Spleen (tissue), 11 donors: ENCODE measurements around the gene KRTAP4-11. TPM values are rescaled to one million over a fixed set of nuclear protein-coding genes. Genes with fewer than 3 reads are reported as not detected.
"Not testable (repeated sequence)": the region's sequence is repeated elsewhere in the genome, so short reads cannot be mapped to it uniquely, and the experiment has no call there.

ENCODE experiments used
- DNase-seq: peaks from one replicate; pipeline ENCODE4 v3.0.0-alpha.2; 2020
- H3K27ac ChIP-seq, 8 donors: fragments of 200-600 bp; sonication (generic) in 7 of 8; 1 replicate in 4 of 8; 2 replicates in 4 of 8; pipeline versions ENCODE4 v1.5.0 to v1.8.0; 2016 to 2021; ENCODE audit warnings: inconsistent platforms in 4 of 8, mild to moderate bottlenecking in 4 of 8, moderate library complexity in 1 of 8
- H3K27me3 ChIP-seq, 7 donors: fragments of 200-600 bp; sonication (generic) in 6 of 7; replicated peaks in 1 of 7; 1 replicate in 4 of 7; 2 replicates in 3 of 7; pipeline versions ENCODE4 v1.5.0 to v1.8.0; 2016 to 2021; ENCODE audit warnings: inconsistent platforms in 3 of 7, mild to moderate bottlenecking in 1 of 7
- H3K36me3 ChIP-seq, 6 donors: fragments of 200-600 bp; sonication (generic) in 5 of 6; 1 replicate in 4 of 6; 2 replicates in 2 of 6; pipeline versions ENCODE4 v1.5.0 to v1.8.0; 2016 to 2021; ENCODE audit warnings: inconsistent platforms in 2 of 6
- H3K4me1 ChIP-seq, 6 donors: fragments of 200-600 bp; sonication (generic) in 5 of 6; 1 replicate in 3 of 6; 2 replicates in 3 of 6; pipeline versions ENCODE4 v1.5.0 to v1.8.0; 2016 to 2021; ENCODE audit warnings: inconsistent platforms in 3 of 6
- H3K4me3 ChIP-seq, 8 donors: fragments of 200-600 bp; sonication (generic) in 7 of 8; 1 replicate in 4 of 8; 2 replicates in 4 of 8; pipeline versions ENCODE4 v1.5.0 to v1.8.0; 2016 to 2021; ENCODE audit warnings: inconsistent platforms in 4 of 8, mild to moderate bottlenecking in 4 of 8, moderate library complexity in 2 of 8
- H3K9me3 ChIP-seq, 8 donors: fragments of 200-600 bp; sonication (generic) in 7 of 8; 1 replicate in 4 of 8; 2 replicates in 4 of 8; pipeline versions ENCODE4 v1.5.0 to v1.8.0; 2016 to 2021; ENCODE audit warnings: inconsistent platforms in 4 of 8
- POLR2A ChIP-seq, 3 donors: fragments of 450-650 bp; IDR thresholded peaks; one replicate each; pipeline ENCODE4 v1.5.1; 2017; ENCODE audit warnings: antibody characterized with exemption in 3 of 3, mild to moderate bottlenecking in 1 of 3
- POLR2AphosphoS5 ChIP-seq, 3 donors: sonication (generic); formaldehyde crosslinking; IDR thresholded peaks; one replicate each; pipeline ENCODE4 v1.5.1; 2017; ENCODE audit warnings: antibody characterized with exemption in 3 of 3
- WGBS, 5 donors: extraction: QIAGEN DNeasy Blood & Tissue Kit in 3 of 5; methylation state at CpG; one replicate each; pipeline versions ENCODE4 v1.1.5 to v1.1.7; 2013 to 2018; 5-methylcytosine and 5-hydroxymethylcytosine counted together
- intact Hi-C: fragments of 100-400 bp; cut with DNase I; formaldehyde crosslinking; loops from one replicate; pipeline ENCODE4 v1.15.0; 2023; ENCODE audit warnings: low total_unique reads
- polyA plus RNA-seq, 3 donors: library from polyadenylated mRNA; stranded (reverse); fragments of 200-250 nt; gene quantifications; one replicate each; pipeline ENCODE4 v1.2.1, GENCODE V29; 2013
- total RNA-seq, 7 donors: library from RNA; depleted of rRNA in 3 of 7; stranded (reverse); fragments of >200 nt in 3 of 7; fragmentation: NEBNext Ultra II Directional in 4 of 7; extraction: Animal tissue kit (Norgen Biotek cat#: 25700) in 4 of 7; gene quantifications; one replicate each; pipeline versions ENCODE4 v1.1.0 to v1.2.1, GENCODE V29; 2016 to 2021
- TF ChIP-seq, protein P1 (sequence below), 11 experiments: fragments of 200-600 bp in 7 of 11; fragments of 450-650 bp in 4 of 11; sonication (generic) in 4 of 11; IDR thresholded peaks in 8 of 11; conservative IDR thresholded peaks in 3 of 11; 1 replicate in 7 of 11; 2 replicates in 4 of 11; pipeline versions ENCODE4 v1.4.0 to v1.8.0; 2016 to 2021; ENCODE audit warnings: antibody characterized with exemption in 11 of 11, inconsistent platforms in 4 of 11, mild to moderate bottlenecking in 1 of 11
- donor health status: healthy with polysubstance abuse.
- donor health status: DM: no; HTN: no; CAD: no; lungs with moderate emphysema.
- donor health status: DM: no; HTN: no; CAD: no.
- donor health status: Bipolar disorder and iron deficiency.
- donor health status: healthy.
- donor health status: DM: no; HTN: no; CAD: no.
- donor health status: DM: yes; HTN: yes; CAD: no.

KRTAP4-11 gene
- total and polyA plus RNA-seq, 10 donors: not detected

DNA sequence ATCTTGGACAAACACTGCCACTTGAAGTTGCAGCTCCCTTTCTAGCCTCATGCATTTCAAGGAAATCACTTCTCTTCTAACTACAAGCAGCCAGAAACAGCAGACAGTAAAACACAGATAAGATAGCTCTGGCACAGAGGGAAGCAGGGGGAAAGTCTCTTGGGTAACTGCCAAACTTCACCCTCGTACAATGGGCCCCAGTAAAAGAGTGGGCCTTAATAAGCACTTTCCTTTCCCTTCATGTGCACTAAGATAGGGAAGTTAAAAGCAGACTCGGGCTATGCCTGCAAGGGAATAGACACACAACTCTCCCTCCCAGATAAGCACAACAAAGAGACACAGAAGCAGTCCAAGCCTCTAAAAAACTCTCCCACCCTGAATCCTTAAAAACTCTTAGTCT, 35.7 kb upstream of the KRTAP4-11 start:
- WGBS, 5 donors: 7 to 18% (median 14%) methylated on average over 2 of the region's 2 CpGs
- intact Hi-C loops: no loop called here

DNA sequence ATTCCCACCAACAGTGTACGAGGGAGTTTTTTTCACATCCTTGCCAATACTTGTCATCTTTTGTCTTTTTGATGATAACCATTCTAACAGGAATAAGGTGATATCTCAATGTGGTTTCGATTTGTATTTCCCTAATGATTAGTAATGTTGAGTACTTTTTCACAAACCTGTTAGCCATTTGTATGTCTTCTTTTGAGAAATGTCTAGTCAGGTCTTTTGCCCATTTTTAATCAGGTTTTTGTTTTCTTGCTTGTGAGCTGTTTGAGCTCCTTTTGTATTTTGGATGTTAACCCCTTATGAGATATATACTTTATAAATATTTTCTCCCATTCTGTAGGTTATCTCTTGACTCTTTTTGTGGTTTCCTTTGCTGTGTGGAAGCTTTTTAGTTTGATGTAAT, 33.4 kb upstream of the KRTAP4-11 start:
- 78 to 90% (median 88%) methylated on average over 2 of the region's 2 CpGs for WGBS, 5 donors
- Histone ChIP-seq H3K27me3 (peaks cover 0 to 4% (median 0%) of the 10 kb centered on the region in 7 donors), H3K4me3 (no peak overlapping the region), H3K4me1 (no peaks in the 10 kb centered on the region), H3K27ac (no peak overlapping the region), H3K9me3 (no peaks in the 10 kb centered on the region), H3K36me3 (no peaks in the 10 kb centered on the region)
- no peak for DNase-seq
- intact Hi-C loops: no loop called here
- TF ChIP-seq, protein P1, sequence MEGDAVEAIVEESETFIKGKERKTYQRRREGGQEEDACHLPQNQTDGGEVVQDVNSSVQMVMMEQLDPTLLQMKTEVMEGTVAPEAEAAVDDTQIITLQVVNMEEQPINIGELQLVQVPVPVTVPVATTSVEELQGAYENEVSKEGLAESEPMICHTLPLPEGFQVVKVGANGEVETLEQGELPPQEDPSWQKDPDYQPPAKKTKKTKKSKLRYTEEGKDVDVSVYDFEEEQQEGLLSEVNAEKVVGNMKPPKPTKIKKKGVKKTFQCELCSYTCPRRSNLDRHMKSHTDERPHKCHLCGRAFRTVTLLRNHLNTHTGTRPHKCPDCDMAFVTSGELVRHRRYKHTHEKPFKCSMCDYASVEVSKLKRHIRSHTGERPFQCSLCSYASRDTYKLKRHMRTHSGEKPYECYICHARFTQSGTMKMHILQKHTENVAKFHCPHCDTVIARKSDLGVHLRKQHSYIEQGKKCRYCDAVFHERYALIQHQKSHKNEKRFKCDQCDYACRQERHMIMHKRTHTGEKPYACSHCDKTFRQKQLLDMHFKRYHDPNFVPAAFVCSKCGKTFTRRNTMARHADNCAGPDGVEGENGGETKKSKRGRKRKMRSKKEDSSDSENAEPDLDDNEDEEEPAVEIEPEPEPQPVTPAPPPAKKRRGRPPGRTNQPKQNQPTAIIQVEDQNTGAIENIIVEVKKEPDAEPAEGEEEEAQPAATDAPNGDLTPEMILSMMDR (IDR thresholded peaks at IDR 0.05 in 8 of 11, conservative IDR thresholded peaks at IDR 0.05 in 3 of 11): no peak
- TF ChIP-seq POLR2A (IDR thresholded peaks at IDR 0.05): no peak
- TF ChIP-seq POLR2AphosphoS5 (IDR thresholded peaks at IDR 0.05): no peak

More for the DNA sequence above, 35.7 kb upstream of the KRTAP4-11 start:
- H3K27ac ChIP-seq: no peak overlapping the region
- H3K36me3 ChIP-seq: no peaks in the 10 kb centered on the region
- TF ChIP-seq POLR2A (IDR thresholded peaks at IDR 0.05) (no peak), POLR2AphosphoS5 (IDR thresholded peaks at IDR 0.05) (no peak)
- TF ChIP-seq, protein P1 (IDR thresholded peaks at IDR 0.05 in 8 of 11, conservative IDR thresholded peaks at IDR 0.05 in 3 of 11): no peak
- H3K4me1 ChIP-seq: no peaks in the 10 kb centered on the region
- no peaks in the 10 kb centered on the region for H3K9me3 ChIP-seq
- H3K4me3 ChIP-seq: no peak overlapping the region
- peaks cover 0 to 14% (median 0%) of the 10 kb centered on the region in 7 donors for H3K27me3 ChIP-seq
- no peak for DNase-seq

DNA sequence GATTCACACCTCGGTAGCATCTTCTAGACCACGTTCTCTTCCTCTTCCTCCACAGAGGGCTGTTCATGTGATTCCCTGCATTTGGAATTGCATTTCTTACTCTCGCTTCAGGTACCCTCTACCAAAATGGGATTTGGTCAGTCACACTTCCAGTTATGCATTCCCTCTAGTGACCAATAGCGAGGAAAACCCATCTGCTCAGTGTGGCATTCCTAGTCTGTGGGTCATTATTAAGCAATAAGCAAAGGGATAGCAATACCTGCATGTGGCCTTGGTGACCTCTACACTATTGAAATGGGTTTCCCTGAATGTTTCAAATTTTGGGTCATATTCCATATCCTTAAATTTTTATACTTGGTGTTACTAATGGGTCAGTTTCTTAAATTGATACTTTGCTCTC, 31.9 kb upstream of the KRTAP4-11 start:
- H3K36me3 ChIP-seq: no peaks in the 10 kb centered on the region
- no peak overlapping the region for H3K4me3 ChIP-seq
- H3K4me1 ChIP-seq: no peaks in the 10 kb centered on the region
- H3K9me3 ChIP-seq: no peaks in the 10 kb centered on the region
- intact Hi-C loops: no loop called here
- no peak overlapping the region for H3K27ac ChIP-seq
- DNase-seq: no peak
- WGBS, 5 donors: 83 to 92% (median 83%) methylated on average over 4 of the region's 4 CpGs
- no peak for TF ChIP-seq POLR2A (IDR thresholded peaks at IDR 0.05)
- no peak for TF ChIP-seq POLR2AphosphoS5 (IDR thresholded peaks at IDR 0.05)
- TF ChIP-seq, protein P1 (IDR thresholded peaks at IDR 0.05 in 8 of 11, conservative IDR thresholded peaks at IDR 0.05 in 3 of 11): no peak
- H3K27me3 ChIP-seq: peaks cover 0 to 4% (median 0%) of the 10 kb centered on the region in 7 donors

DNA sequence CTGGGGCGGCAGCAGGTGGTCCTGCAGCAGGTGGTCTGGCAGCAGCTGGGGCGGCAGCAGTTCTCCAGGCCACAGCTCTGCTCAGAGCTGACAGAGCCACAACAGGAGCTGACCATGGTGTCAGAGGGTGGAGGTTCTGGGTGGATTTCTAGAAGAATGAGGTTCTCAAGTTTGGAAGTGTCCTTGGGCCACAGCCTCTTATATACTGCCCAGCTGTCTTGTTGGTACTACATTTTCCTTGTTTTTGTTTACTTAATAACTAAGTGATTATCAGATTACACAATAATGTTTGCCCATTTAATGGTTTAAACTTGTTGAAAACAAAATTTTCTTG, 31.4 kb upstream of the KRTAP4-11 start, which contains the start of gene KRTAP4-5:
TSS of gene KRTAP4-5 (minus strand) at position 174 of the 334 bp plus-strand sequence. CDS start at position 116, 58 bp downstream.
- intact Hi-C loops: no loop called here
- Histone ChIP-seq H3K4me1 (no peaks in the 10 kb centered on the region), H3K27me3 (peaks cover 0 to 4% (median 0%) of the 10 kb centered on the region in 7 donors), H3K4me3 (no peak within 1 kb of the TSS), H3K9me3 (peaks cover 0 to 2% (median 0%) of the 10 kb centered on the region in 8 donors), H3K36me3 (no peaks in the 10 kb centered on the region), H3K27ac (no peak within 1 kb of the TSS)
- no peak for TF ChIP-seq POLR2A (IDR thresholded peaks at IDR 0.05)
- no peak for TF ChIP-seq POLR2AphosphoS5 (IDR thresholded peaks at IDR 0.05)
- TF ChIP-seq, protein P1 (IDR thresholded peaks at IDR 0.05 in 8 of 11, conservative IDR thresholded peaks at IDR 0.05 in 3 of 11): no peak
- no peak for DNase-seq
- 30 to 64% (median 61%) methylated on average over 2 of the region's 2 CpGs for WGBS, 5 donors

DNA sequence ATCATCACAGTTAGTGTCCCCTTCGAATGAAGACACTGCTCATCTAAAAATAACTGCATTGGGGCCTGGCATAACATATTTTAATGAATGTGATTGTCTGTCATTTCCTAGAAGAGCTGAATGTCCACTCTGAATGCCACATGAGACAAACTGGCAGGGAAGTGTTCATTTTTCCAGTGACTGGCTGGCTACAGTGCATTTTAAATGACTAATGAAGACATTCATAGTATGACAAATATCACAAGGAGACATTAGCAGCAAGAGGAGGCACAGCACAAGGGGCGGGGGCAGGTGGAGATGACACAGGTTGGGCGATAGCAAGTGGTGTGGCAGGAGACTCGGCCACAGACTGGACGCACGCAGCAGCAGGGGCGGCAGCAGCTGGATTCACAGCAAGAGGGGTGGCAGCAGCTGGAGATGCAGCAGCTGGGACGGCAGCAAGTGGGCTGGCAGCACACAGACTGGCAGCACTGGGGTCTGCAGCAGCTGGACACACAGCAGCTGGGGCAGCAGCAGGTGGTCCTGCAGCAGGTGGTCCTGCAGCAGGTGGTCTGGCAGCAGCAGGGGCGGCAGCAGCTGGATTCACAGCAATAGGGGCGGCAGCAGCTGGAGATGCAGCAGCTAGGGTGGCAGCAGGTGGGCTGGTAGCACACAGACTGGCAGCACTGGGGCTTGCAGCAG, 30.9 kb upstream of the KRTAP4-11 start:
- H3K4me1 ChIP-seq, DNase-seq, H3K9me3 ChIP-seq, H3K27me3 ChIP-seq, intact Hi-C loops, H3K27ac ChIP-seq, H3K36me3 ChIP-seq, H3K4me3 ChIP-seq: not testable (repeated sequence)
- 74 to 90% (median 82%) methylated on average over 10 of the region's 10 CpGs for WGBS, 5 donors
